ENCODE measurements around the gene TBCD. TPM values are rescaled to one million over a fixed set of nuclear protein-coding genes. Genes with fewer than 3 reads are reported as not detected.
A peak's percentile ranks its signal among the peaks of the same experiment; 100 is the strongest.

The TBCD gene
- total RNA-seq, 1 experiment from 2014 or later = 173 TPM

GRCh38 chr17:82808921-82809905 lies 57.3 kb downstream of the TBCD start (continued):
- TF ChIP-seq ZNF512 (CRISPR knock-in tag; IDR thresholded peaks at IDR 0.05; ENCODE audit: borderline replicate concordance) = no peak
- TF ChIP-seq ATF2 (CRISPR knock-in tag; IDR thresholded peaks at IDR 0.05; ENCODE audit: borderline replicate concordance, low read depth) = no peak

- Mint-ChIP-seq H3K9me3 (no peaks in the 10 kb centered on the region), H3K27ac (peak overlapping the region; percentile 33; the same call in 1 of the 2 replicates), H3K4me1 (no peaks in the 10 kb centered on the region), H3K27me3 (ENCODE audit: low read depth) (no peaks in the 10 kb centered on the region), H3K36me3 (peaks cover 66% of the 10 kb centered on the region), H3K4me3 (no peak overlapping the region)
- DNase-seq (ENCODE audit: low spot score) (no peak), ATAC-seq (no peak)
- POLR2A ChIA-PET = no interaction called here
- TF ChIP-seq HMGXB4 (CRISPR knock-in tag; IDR thresholded peaks at IDR 0.05) (no peak), ZNF219 (CRISPR knock-in tag; IDR thresholded peaks at IDR 0.05; ENCODE audit: borderline replicate concordance) (no peak)
- CTCF ChIA-PET = interaction anchor here (0.6 kb wide), 1 partner anchor 29 kb away, joined by 3 read pairs; no protein-coding TSS in a partner anchor
Measured at GRCh38 chr17:82810644-82811430, 59.0 kb downstream of the TBCD start.

GRCh38 chr17:82812058-82812457 lies 60.2 kb downstream of the TBCD start:
- Mint-ChIP-seq H3K27ac (no peak overlapping the region; the same call in 1 of the 2 replicates), H3K27me3 (ENCODE audit: low read depth) (no peaks in the 10 kb centered on the region), H3K36me3 (peaks cover 68% of the 10 kb centered on the region), H3K4me3 (no peak overlapping the region), H3K9me3 (no peaks in the 10 kb centered on the region), H3K4me1 (no peaks in the 10 kb centered on the region)
- TF ChIP-seq ATF1 (CRISPR knock-in tag; IDR thresholded peaks at IDR 0.05) (no peak), ZNF532 (CRISPR knock-in tag; IDR thresholded peaks at IDR 0.05; ENCODE audit: borderline replicate concordance) (no peak), ZNF121 (CRISPR knock-in tag; IDR thresholded peaks at IDR 0.05) (no peak), ZNF281 (CRISPR knock-in tag; IDR thresholded peaks at IDR 0.05) (no peak), FOXJ3 (CRISPR knock-in tag; IDR thresholded peaks at IDR 0.05; ENCODE audit: borderline replicate concordance) (no peak), RELA (CRISPR knock-in tag; IDR thresholded peaks at IDR 0.05; ENCODE audit: borderline replicate concordance) (no peak), ATF3 (CRISPR knock-in tag; conservative IDR thresholded peaks at IDR 0.05) (no peak), HMGXB4 (CRISPR knock-in tag; IDR thresholded peaks at IDR 0.05) (no peak), CBFB (CRISPR knock-in tag; IDR thresholded peaks at IDR 0.05; ENCODE audit: low read depth) (no peak), TP53 (CRISPR knock-in tag; IDR thresholded peaks at IDR 0.05) (no peak), MAX (CRISPR knock-in tag; IDR thresholded peaks at IDR 0.05) (no peak)
- CTCF ChIA-PET = no interaction called here
- no peak for ATAC-seq
- POLR2A ChIA-PET = no interaction called here
- no peak for DNase-seq (ENCODE audit: low spot score)
